ENCODE measurements around the gene SIN3A.
"Not testable (repeated sequence)": the region's sequence is repeated elsewhere in the genome, so short reads cannot be mapped to it uniquely, and the experiment has no call there.

SIN3A gene

DNA sequence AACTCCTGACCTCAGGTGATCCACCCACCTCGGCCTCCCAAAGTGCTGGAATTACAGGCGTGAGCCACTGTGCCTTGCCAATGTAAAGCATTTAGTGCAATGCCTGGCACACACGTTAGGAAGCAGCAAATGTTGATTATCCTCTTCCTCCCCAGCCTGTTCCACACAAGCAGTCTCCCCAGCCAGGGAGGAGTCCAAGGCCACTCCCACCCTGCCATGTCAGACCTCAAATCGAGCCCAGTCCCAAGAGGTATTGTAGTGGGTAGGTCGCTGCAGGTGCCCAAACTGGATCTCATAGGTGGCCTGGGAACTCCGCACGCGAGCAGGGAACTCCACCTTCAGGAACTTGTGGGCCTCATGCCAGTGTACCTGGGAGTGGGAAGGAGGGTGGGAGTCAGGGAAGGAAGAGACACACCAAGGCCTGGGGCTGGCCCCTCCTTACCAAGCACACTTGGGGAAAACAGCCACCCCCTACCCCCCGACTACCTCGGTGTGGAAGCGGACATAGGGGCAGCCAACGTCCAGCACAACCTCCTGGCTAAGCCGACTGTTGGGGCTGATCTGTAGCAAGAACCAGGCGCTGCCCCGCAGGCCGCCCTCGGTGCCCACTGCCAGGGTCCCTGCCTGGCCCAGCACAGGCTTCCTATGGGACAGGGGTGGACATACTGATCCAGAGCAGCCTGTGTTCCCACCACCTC lies 93.4 kb downstream of the SIN3A start:
- DNase-seq (ENCODE audit: low read depth, low spot score), result no peak

DNA sequence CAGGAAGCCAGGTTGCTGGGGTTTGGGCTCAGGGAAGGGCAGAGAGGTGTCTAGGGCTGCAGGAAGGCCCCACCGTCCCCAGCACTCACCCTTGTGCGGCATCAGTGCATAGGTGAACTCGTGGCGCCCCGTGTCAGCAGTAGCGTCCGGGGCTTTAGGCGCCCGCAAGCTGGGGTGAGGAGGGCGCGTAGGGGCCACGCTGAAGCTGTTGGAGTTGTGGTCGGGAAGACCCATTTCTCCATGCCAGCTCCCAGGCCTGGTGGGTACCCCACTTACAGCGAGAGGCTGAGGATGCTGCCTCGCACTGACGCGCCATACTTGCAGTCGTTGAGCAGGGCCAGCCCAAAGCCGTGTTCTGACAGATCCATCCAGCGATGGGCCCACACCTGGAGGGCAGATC lies 95.0 kb downstream of the SIN3A start:
- no peak for DNase-seq (ENCODE audit: low read depth, low spot score)

DNA sequence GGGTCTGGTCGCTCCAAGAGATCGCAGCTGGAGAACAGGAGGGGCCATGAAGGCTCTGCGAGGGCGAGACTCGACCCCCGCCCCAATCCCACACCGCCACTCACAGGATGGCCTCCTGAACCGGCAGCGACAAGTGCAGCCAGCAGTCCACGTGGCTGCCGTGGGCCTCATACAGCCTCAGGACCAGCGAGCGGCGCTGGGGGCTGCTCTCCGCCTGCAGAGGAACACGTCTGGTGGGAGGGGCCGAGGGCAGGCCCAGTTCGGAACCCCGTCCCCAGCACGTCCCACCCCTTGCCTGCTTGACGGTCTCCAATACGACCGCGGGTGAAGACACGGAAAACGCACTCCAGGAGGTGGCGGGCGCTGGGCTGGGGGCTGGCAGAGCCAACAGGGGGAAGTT lies 95.5 kb downstream of the SIN3A start:
- no peak for DNase-seq (ENCODE audit: low read depth, low spot score)

- DNase-seq (ENCODE audit: low read depth, low spot score), result no peak
These were observed 96.1 kb downstream of the SIN3A start for GRCh38 chr15:75355369-75355768.

GRCh38 chr15:75354454-75354853 lies 97.0 kb downstream of the SIN3A start:
- no peak for DNase-seq (ENCODE audit: low read depth, low spot score)

DNA sequence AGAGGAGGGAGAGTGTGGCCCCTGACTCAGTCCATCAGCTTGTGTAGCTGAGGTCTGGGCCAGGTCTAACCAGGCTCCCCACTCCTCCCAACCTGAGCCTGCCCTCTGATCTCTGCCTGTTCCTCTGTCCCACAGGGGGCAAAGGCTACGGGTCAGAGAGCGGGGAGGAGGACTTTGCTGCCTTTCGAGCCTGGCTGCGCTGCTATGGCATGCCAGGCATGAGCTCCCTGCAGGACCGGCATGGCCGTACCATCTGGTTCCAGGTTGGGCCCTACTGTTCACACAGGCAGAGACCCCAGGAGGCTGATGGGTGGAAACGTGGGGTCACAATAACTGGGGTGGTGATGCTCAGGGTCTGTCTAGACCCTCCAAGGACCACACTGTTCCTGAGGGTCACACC lies 97.9 kb downstream of the SIN3A start:
- DNase-seq (ENCODE audit: low read depth, low spot score), result no peak

DNA sequence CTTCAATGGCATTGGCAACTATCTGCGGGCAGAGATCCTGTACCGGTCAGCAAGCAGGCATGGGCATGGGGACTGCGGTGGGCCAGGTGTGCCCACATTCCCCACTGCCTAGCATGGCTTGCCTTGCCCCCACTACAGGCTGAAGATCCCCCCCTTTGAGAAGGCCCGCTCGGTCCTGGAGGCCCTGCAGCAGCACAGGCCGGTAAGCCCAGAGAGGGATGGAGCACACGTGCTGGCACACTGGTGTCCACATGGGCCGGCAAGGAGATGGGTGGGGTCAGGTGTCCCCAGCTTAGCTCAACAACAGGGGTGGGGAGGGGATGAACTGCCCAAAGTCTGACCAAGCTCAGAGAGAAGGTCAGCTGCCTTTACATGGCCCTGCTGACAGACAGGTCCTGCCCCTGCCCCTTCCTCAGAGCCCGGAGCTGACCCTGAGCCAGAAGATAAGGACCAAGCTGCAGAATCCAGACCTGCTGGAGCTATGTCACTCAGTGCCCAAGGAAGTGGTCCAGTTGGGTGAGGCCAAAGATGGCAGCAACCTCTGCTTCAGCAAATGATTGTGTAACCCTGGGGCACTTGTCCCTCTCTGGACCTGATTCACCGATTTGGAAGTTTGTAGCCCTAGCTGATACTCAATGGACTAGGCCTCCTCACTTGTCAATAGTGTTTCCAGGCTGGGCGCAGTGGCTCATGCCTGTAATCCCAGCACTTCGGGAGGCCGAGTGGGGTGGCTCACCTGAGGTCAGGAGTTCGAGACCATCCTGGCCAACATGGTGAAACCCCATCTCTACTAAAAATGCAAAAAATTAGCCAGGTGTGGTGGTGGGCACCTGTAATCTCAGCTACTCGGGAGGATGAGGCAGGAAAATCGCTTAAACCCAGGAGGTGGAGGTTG lies 99.1 kb downstream of the SIN3A start:
- DNase-seq (ENCODE audit: low read depth, low spot score), result no peak

GRCh38 chr15:75350601-75351361 lies 100.7 kb downstream of the SIN3A start:
- DNase-seq (ENCODE audit: low read depth, low spot score), result no peak

DNA sequence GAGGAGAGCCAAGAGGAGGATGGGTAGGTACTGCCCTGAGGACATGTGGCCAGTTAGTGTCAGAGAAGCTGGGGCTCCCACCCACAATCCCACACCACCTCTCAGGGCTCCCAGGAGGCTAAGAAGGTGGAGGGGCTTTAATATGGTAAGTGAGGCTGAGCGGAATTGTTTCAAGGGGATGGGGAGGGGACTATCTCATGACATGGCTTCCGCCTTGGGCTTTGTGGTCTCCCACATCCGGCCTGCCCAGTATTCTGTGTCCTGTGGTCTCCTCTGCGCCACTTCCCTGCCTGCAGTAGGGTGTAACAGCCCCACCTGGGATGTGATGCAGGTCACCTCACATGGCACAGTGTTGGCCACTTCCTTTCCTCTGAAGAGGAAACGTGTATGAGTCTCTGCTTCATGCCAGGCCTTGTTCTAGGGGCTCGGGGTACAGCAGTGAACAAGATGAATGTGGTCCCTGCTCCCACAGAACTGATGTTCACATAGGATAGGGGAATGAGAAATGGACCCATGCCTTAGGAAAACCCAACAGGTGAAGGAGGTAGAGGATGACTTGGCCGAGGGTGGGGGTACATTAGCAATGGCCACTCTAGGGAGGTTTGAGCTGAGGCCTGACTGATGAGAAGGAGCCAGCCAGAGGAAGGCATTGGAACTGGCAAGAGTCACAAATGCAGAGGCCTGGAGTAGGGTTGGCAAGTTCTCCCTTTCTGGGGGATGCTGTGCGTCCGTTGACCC lies 101.5 kb downstream of the SIN3A start:
- no peak for DNase-seq (ENCODE audit: low read depth, low spot score)

DNA sequence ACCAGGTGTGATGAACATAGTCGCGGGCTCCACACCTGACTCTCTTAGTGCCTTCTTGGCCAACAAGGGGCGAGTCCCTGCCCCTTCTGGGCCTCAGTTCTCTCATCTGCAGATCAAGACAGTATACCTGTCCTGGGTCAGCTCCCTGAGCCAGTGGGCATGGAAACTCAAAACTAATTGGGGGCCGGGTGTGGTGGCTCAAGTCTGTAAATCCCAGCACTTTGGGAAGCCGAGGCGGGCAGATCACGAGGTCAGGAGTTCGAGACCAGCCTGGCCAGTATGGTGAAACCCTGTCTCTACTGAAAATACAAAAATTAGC lies 102.2 kb downstream of the SIN3A start:
- DNase-seq (ENCODE audit: low read depth, low spot score), result not testable (repeated sequence)

DNA sequence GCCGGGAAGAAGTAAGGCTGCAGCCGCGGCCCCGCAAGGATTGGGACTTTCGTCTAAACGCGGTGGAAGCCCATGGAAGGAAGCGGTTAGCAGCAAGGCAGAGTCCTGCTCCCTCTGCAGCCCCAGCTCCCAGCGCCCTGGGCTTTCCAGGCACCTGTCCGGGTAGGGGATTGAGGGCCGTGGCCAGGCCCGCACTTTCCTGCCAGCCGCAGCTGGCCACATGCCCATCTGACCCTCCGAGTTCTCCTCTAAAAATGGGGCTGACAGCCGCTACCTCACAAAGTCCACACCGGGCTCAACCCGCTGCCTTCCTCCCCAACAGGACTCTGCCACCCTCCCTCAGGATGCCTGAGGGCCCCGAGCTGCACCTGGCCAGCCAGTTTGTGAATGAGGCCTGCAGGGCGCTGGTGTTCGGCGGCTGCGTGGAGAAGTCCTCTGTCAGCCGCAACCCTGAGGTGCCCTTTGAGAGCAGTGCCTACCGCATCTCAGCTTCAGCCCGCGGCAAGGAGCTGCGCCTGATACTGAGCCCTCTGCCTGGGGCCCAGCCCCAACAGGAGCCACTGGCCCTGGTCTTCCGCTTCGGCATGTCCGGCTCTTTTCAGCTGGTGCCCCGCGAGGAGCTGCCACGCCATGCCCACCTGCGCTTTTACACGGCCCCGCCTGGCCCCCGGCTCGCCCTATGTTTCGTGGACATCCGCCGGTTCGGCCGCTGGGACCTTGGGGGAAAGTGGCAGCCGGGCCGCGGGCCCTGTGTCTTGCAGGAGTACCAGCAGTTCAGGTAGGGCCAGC lies 102.7 kb downstream of the SIN3A start:
- DNase-seq (ENCODE audit: low read depth, low spot score), result no peak

DNA sequence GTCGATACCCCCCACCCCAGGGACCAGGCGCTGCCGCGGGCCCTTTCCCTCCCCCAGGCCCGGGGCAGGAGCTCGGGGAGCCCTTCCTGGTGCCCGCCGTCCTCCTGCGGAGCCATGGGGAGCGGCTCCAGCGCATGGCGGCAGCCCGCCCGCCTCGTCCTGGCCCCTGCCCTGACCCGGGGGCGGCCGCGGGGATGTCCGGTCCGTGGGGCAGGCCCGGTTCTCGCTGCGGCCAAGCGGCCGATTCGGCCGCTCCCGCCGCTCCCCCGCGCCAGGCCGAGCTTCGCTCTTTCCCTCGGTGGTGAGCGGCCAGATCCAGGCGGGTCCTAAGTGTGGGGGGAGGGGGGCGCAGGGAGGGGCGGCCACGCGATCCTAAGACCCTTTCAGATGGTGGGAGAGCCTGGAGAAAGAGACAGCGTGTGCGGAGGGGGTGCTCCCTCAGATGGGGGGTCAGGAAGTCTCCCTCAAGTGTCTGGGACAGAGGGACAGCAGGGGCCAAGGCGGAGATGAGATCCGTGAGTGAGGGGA lies 103.4 kb downstream of the SIN3A start:
- DNase-seq (ENCODE audit: low read depth, low spot score), result no peak

DNA sequence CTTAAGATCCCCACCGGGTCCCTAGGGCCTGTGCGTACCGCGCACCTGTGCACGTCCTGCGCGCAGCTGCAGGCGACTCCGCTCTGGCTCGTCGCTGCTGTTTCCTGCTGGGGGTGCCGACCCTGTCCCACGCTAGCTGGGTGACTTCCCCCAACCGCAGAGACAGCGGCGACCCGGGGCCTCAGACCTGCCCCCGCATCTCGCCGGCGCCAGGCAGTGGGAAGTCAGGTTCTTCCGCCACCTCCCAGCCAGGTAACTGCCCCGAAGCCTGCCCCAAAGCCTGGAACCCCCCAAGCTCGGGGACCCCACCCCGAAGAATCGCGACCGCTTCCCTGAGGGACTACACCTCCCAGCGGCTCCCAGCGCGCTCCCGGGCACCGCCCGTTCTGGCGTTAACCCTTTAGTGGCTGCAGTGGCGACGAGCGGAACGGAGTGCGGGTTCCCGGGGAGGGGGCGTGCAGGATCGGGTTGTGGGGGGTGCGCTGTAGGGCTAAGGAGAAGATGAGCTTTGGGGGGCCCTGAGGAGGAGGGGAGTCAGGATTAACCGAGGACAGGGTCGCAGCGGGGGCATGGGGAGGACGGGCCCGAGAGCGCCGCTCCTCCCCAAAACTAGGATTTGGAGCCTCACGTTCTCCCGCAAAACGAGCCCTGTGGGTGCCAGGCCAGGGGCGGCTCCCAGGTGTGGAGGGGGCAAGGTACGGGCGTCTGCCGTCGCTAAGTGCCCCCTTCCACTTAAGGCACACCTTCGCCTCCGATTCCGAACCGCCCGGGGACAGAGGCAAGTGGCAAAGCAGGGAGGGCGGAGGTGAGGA lies 104.1 kb downstream of the SIN3A start:
- no peak for DNase-seq (ENCODE audit: low read depth, low spot score)

DNA sequence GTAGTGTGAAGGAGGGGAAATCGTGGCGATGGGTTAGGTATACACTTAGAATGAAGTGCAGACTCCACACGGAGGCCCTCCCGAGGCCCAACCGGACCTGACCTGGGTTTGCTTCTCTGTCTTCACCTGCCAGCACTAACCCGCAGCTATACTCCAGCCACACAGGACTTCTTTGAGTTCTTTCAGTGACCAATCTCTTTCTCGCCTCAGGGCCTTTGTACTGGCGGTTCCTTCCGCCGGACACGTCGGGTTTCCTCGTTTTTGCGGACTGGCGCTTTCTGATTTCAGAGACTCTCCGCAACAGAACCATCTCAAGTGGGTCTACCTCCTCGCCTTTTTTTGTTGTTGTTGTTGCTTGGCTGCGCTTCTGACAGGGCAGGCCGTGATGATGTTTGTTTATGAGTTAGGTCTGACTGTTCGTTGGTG lies 104.7 kb downstream of the SIN3A start, which contains the start of gene NEIL1:
NEIL1 (plus strand) TSS at position 244 of the 426 bp plus-strand sequence. CDS start 1,867 bp downstream, outside the sequence.
- DNase-seq (ENCODE audit: low read depth, low spot score), result no peak

DNA sequence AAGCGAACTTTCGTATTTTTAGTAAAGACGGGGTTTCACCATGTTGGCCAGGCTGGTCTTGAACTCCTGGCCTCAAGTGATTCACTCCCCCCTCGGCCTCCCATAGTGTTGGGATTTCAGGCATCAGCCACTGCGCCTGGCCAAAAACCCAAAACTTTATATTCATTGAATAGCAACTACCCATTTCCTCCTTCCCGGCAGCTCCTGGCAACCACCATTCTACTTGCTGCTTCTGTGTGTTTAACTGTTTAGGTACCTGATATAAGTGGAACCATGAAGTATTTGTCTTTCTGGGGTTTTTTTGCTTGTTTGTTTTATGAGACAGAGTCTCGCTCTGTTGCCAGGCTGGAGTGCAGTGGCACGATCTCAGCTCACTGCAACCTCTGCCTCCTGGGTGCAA lies 107.5 kb downstream of the SIN3A start:
- not testable (repeated sequence) for DNase-seq (ENCODE audit: low read depth, low spot score)

DNA sequence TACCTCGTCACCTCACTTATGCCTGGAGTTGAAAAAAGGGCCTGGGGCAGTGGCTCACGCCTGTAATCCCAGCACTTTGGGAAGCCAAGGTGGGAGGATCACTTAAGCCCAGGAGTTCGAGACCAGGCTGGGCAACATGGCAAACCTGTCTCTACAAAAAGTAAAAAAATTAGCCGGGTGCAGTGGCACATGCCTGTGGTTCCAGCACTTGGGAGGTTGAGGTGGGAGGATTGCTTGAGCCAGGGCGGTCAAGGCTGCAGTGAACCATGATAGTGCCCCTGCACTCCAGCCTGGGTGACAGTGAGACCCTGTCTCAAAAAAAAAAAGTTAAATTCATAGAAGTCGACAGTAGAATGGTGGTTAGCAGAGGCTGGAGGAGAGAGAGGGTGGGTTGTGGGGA lies 109.3 kb downstream of the SIN3A start:
- DNase-seq (ENCODE audit: low read depth, low spot score), result no peak

DNA sequence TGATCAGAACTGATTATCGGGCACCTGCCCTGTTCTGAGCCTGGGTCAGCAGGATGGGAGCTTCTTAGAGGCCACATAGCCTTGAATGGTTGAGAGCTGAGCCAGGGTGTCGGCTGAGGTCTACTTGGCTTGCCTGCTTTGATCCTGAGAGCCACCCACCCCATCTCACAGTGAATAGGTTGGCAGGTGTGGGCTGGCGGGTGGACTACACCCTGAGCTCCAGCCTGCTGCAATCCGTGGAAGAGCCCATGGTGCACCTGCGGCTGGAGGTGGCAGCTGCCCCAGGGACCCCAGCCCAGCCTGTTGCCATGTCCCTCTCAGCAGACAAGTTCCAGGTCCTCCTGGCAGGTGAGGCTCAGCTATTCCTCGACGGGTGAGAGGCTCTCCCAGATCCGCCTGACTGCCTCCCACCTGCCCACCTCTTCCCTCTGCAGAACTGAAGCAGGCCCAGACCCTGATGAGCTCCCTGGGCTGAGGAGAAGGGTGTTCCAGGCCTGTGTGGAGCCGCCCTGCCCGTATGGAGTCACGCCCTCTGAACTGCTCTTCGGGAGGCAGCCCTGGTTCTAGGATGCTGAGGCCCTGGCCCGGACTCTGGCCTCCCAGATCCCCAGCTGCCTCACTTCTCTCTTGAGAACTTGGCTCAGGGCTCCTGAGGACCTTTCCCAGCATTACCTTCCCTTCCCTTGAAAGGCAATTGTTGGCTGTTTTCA lies 111.8 kb downstream of the SIN3A start:
- DNase-seq (ENCODE audit: low read depth, low spot score), result no peak

DNA sequence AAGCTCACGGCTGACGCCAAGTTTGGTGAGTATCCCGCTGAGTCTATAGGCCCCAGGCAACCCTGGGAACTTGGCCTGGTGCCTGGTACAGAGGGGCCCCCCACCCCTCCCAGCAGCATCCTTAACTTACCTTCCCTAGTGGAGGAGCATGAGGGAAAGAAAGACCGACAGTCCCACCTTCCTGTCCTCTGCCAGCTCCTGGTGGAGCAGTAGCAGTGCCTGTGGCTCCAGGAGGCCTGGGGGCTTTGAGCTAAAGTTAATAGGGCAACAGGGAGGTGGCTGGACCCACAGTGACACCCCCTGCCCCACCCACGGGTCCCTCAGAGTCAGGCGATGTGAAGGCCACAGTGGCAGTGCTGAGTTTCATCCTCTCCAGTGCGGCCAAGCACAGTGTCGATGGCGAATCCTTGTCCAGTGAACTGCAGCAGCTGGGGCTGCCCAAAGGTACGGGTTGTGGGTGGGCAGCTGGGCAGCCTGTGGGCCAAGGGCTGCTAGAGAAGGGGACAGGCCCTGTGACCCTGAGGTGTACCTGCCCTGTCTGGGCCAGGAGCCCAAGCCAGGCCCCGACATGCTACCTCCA lies 112.7 kb downstream of the SIN3A start:
- no peak for DNase-seq (ENCODE audit: low read depth, low spot score)
